Heart right ventricle (tissue), 16 donors: ENCODE results near the gene PRTFDC1. TPM values are rescaled to one million over a fixed set of nuclear protein-coding genes. Genes with fewer than 3 reads are reported as not detected.

Source experiments
- ATAC-seq, 8 donors: fragments of 200-7000 bp; cut with Tn5 transposase; one replicate each; pipeline ENCODE4 v1.9.1; 2020; ENCODE audit warnings: mild to moderate bottlenecking in 8 of 8, moderate library complexity in 8 of 8, moderate number of reproducible peaks in 1 of 8
- DNase-seq, 2 donors: peaks; one replicate each; pipeline ENCODE4 v3.0.0-alpha.2; 2020
- H3K27ac ChIP-seq, 10 donors: fragments of 200-600 bp; sonication (generic) in 2 of 10; one replicate each; pipeline versions ENCODE4 v1.5.0 to v1.8.0; 2020 to 2022; ENCODE audit warnings: mild to moderate bottlenecking in 3 of 10
- H3K27me3 ChIP-seq, 7 donors: fragments of 200-600 bp; one replicate each; pipeline ENCODE4 v1.8.0; 2021 to 2022; ENCODE audit warnings: mild to moderate bottlenecking in 2 of 7
- H3K36me3 ChIP-seq, 9 donors: fragments of 200-600 bp; sonication (generic) in 1 of 9; one replicate each; pipeline versions ENCODE4 v1.5.0 to v1.8.0; 2020 to 2022; ENCODE audit warnings: mild to moderate bottlenecking in 2 of 9
- H3K4me1 ChIP-seq, 9 donors: fragments of 200-600 bp; sonication (generic) in 1 of 9; one replicate each; pipeline versions ENCODE4 v1.5.0 to v1.8.0; 2020 to 2022; ENCODE audit warnings: mild to moderate bottlenecking in 4 of 9
- H3K4me3 ChIP-seq, 10 donors: fragments of 200-600 bp; sonication (generic) in 2 of 10; one replicate each; pipeline versions ENCODE4 v1.5.0 to v1.8.0; 2020 to 2022; ENCODE audit warnings: mild to moderate bottlenecking in 7 of 10, moderate library complexity in 2 of 10
- H3K9me3 ChIP-seq, 11 donors: fragments of 200-600 bp in 10 of 11; sonication (generic) in 2 of 11; one replicate each; pipeline versions ENCODE4 v1.5.0 to v1.8.0; 2013 to 2022; ENCODE audit warnings: mild to moderate bottlenecking in 2 of 11, control low read depth in 1 of 11, moderate library complexity in 1 of 11
- WGBS, 2 donors: extraction: QIAGEN DNeasy Blood & Tissue Kit; methylation state at CpG; one replicate each; pipeline ENCODE4 v1.1.7; 2013; ENCODE audit warnings: inconsistent platforms in 1 of 2; 5-methylcytosine and 5-hydroxymethylcytosine counted together
- intact Hi-C, 10 donors: fragments of 100-400 bp; cut with DNase I; formaldehyde crosslinking; loops; one replicate each; pipeline versions ENCODE4 v1.11.1 to v1.14.2; 2022
- polyA plus RNA-seq, 2 donors: library from polyadenylated mRNA; stranded (reverse); fragments of 200-250 nt; gene quantifications; one replicate each; pipeline ENCODE4 v1.2.3, GENCODE V29; 2013
- total RNA-seq, 10 donors: library from RNA; stranded (reverse); fragmentation: NEBNext Ultra II Directional in 3 of 10; extraction: Animal tissue kit (Norgen Biotek cat#: 25700) in 3 of 10; gene quantifications; one replicate each; pipeline versions ENCODE4 v1.2.1 to v1.2.4, GENCODE V29; 2021 to 2023
- TF ChIP-seq, protein P1 (sequence below), 9 donors: fragments of 200-600 bp; sonication (generic) in 2 of 9; IDR thresholded peaks; one replicate each; pipeline versions ENCODE4 v1.5.0 to v1.8.0; 2021 to 2022; ENCODE audit warnings: antibody characterized with exemption in 9 of 9, mild to moderate bottlenecking in 5 of 9, moderate library complexity in 1 of 9
- donor health status: Arrhythmogenic right ventricular cardiomyopathy.
- donor health status: ischemic (EF 13 %, LVEDD 7.1; RV severe dilation, severe dysfunction).
- donor health status: healthy with polysubstance abuse.
- donor health status: DM: no; HTN: yes; CAD: no.
- donor health status: DM: no; HTN: no; CAD: no.
- donor health status: ischemic (EF 25% LVEDD 6.9; RV normal size, moderate dysfunction).
- donor health status: ischemic (EF 25% LVEDD 5.7; RV mildly dilated, moderate dysfunction).
- donor health status: healthy.
- donor health status: DM: yes; HTN: yes; CAD: no.
- donor health status: Ischemic cardiomyopathy.
- donor health status: ischemic (EF 35%, LVEDD 5.7; RV mildly dilated, moderate dysfunction).
- donor health status: nonischemic (EF 11% LVEDD 7.7; RV severe dilation, severe dysfunction).
- donor health status: DM: yes; HTN: yes; CAD: no.
- donor health status: PGD.
- donor health status: ischemic (EF 29% LVEDD 5.4; RV normal size, mild dysfunction).
- donor health status: nonischemic (EF 23%, LVEDD 6.1; RV moderate dilation, normal function).

The PRTFDC1 gene
- total and polyA plus RNA-seq, 12 donors = 2.5 to 11.4 (median 5.0) TPM

DNA sequence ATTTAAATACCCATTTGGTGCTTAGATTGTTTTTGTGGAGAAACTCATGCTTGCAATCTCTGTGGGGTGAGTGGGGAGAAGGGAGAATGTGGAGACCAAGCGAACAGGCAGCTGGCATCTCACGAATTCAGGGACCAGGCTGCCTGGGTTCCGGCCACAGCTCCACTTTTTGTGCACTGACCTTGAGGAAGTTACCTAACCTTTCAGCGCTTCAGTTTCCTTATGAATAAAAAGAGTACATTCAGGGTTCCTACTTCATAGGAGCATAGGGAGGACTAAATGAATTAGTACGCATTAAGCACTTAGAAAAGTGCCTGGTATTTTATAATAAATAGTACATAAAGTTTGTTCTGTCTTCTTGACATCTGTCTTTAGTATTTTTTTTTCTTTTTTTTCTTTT lies 72.5 kb downstream of the PRTFDC1 start:
- Histone ChIP-seq H3K9me3 (peaks cover 0 to 6% (median 0%) of the 10 kb centered on the region in 11 donors), H3K27ac (no peak overlapping the region), H3K4me3 (no peak overlapping the region), H3K36me3 (no peaks in the 10 kb centered on the region), H3K4me1 (peaks cover 0 to 18% (median 0%) of the 10 kb centered on the region in 9 donors), H3K27me3 (no peaks in the 10 kb centered on the region)
- 88 to 91% methylated on average over 5 of the region's 5 CpGs for WGBS, 2 donors
- intact Hi-C loops = loop anchor here in 1 of 10 donors (10.0 kb wide), 1 partner anchor 155 kb away; the partner anchor contains the start of gene ARHGAP21
- no peak for ATAC-seq
- DNase-seq = no peak
- TF ChIP-seq, protein P1, sequence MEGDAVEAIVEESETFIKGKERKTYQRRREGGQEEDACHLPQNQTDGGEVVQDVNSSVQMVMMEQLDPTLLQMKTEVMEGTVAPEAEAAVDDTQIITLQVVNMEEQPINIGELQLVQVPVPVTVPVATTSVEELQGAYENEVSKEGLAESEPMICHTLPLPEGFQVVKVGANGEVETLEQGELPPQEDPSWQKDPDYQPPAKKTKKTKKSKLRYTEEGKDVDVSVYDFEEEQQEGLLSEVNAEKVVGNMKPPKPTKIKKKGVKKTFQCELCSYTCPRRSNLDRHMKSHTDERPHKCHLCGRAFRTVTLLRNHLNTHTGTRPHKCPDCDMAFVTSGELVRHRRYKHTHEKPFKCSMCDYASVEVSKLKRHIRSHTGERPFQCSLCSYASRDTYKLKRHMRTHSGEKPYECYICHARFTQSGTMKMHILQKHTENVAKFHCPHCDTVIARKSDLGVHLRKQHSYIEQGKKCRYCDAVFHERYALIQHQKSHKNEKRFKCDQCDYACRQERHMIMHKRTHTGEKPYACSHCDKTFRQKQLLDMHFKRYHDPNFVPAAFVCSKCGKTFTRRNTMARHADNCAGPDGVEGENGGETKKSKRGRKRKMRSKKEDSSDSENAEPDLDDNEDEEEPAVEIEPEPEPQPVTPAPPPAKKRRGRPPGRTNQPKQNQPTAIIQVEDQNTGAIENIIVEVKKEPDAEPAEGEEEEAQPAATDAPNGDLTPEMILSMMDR (IDR thresholded peaks at IDR 0.05) = no peak

DNA sequence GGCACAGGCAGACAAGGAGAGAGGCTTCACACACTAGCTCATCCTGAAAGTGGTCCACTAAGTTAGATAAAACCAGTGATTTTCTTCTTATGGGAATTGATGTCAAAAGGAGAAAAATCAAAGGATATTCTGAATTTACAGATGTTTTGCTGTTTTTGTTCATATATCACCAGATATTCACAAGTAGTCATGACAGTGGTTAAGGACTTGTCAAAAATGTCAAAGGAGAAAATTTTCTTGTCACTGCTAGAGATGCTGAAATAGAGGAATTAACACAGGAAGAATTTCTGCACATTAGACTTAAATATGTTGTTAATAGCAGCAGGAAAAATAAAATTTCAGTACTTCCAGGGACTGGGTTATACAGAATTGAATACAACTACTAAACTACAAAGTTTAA lies 78.3 kb downstream of the PRTFDC1 start:
- no peak for ATAC-seq
- DNase-seq = no peak
- H3K36me3 ChIP-seq = no peaks in the 10 kb centered on the region
- H3K27me3 ChIP-seq = no peaks in the 10 kb centered on the region
- intact Hi-C loops = loop anchor here in 1 of 10 donors (10.0 kb wide), 1 partner anchor 149 kb away; the partner anchor contains the start of gene ARHGAP21
- H3K4me3 ChIP-seq = no peak overlapping the region
- TF ChIP-seq, protein P1 (IDR thresholded peaks at IDR 0.05) = no peak
- peaks cover 0 to 10% (median 0%) of the 10 kb centered on the region in 11 donors for H3K9me3 ChIP-seq
- H3K27ac ChIP-seq = peak overlapping the region in 2 of 10 donors; percentile 35 to 69
- peaks cover 0 to 32% (median 5%) of the 10 kb centered on the region in 9 donors for H3K4me1 ChIP-seq

DNA sequence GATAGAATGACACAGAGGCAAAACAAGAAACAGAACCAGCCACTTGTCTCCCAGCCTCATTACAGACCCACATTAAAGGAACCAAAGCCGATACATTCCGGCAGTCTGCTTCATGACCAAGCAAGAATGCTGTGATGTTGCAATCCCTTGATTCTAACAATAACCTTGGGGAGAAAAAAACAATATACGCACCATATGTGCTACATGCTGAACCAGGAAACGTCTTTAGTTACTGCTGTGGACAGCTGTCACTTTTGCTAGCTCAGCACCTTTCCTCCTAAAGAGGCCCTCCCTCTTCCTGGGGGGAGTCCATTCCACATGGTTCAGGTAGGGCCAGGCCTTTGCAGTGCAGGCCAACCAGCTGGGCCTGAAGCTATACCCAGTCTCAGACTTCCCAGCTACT lies 79.1 kb downstream of the PRTFDC1 start:
- DNase-seq (no peak), ATAC-seq (peak in 7 of 8 donors; percentile 69 to 86 (median 75))
- no peak overlapping the region for H3K4me3 ChIP-seq
- no peaks in the 10 kb centered on the region for H3K27me3 ChIP-seq
- H3K27ac ChIP-seq = peak overlapping the region in 5 of 10 donors; percentile 8 to 69 (median 34)
- peaks cover 0 to 32% (median 5%) of the 10 kb centered on the region in 9 donors for H3K4me1 ChIP-seq
- peaks cover 0 to 10% (median 0%) of the 10 kb centered on the region in 11 donors for H3K9me3 ChIP-seq
- no peaks in the 10 kb centered on the region for H3K36me3 ChIP-seq
- WGBS, 2 donors = 54 to 66% methylated on average over 4 of the region's 4 CpGs
- TF ChIP-seq, protein P1 (IDR thresholded peaks at IDR 0.05) = no peak
- intact Hi-C loops = loop anchor here in 1 of 10 donors (10.0 kb wide), 1 partner anchor 148 kb away; the partner anchor contains the start of gene ARHGAP21

DNA sequence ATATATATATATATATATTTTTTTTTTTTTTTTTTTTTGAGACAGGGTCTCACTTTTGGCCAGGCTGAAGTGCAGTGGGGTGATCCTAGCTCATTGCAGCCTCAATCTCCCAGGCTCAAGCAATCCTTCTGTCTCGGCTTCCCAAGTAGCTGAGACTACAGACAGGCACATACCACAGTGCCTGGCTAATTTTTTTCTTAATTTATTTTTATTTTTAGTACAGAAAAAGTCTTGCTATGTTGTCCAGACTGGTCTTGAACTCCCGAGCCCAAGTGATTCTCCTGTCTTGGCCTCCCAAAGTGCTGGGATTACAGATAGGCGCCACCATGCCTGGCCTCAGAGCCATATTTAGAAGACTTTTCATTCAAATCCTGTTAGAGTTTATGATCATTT lies 79.6 kb downstream of the PRTFDC1 start:
- TF ChIP-seq, protein P1 (IDR thresholded peaks at IDR 0.05) = no peak
- peak overlapping the region in 3 of 10 donors; percentile 12 to 69 (median 15) for H3K27ac ChIP-seq
- H3K36me3 ChIP-seq = no peaks in the 10 kb centered on the region
- H3K9me3 ChIP-seq = peaks cover 0 to 10% (median 0%) of the 10 kb centered on the region in 11 donors
- no peak overlapping the region for H3K4me3 ChIP-seq
- intact Hi-C loops = loop anchor here in 1 of 10 donors (10.0 kb wide), 1 partner anchor 148 kb away; the partner anchor contains the start of gene ARHGAP21
- DNase-seq (no peak), ATAC-seq (no peak)
- H3K4me1 ChIP-seq = peaks cover 0 to 32% (median 5%) of the 10 kb centered on the region in 9 donors
- H3K27me3 ChIP-seq = no peaks in the 10 kb centered on the region
- 89 to 91% methylated on average over 3 of the region's 3 CpGs for WGBS, 2 donors
